Panc1 (cell line): ENCODE measurements around the gene TREML4. TPM values are rescaled to one million over a fixed set of nuclear protein-coding genes. Genes with fewer than 3 reads are reported as not detected.

ENCODE experiments used
- ATAC-seq: fragments of 200-7000 bp; cut with Tn5 transposase; 2 replicates; pipeline ENCODE4 v1.9.1; 2020; ENCODE audit warnings: mild to moderate bottlenecking, moderate library complexity
- BruUV-seq: library from RNA; stranded (reverse); fragments of 400-500 nt; replicated peaks from 2 replicates; lab custom pipeline; 2021; lab: Mats Ljungman, UMichigan
- CTCF ChIA-PET: fragments of 300-600 bp; sonication (Branson Sonifier 250); formaldehyde crosslinking; loops from one replicate; lab custom pipeline; 2022; ENCODE audit warnings: antibody characterized with exemption; lab: Charles Lee
- POLR2A ChIA-PET: fragments of 300-600 bp; sonication (Branson Sonifier 250); formaldehyde crosslinking; loops from one replicate; lab custom pipeline; 2022; ENCODE audit warnings: antibody characterized with exemption; lab: Charles Lee
- DNase-seq: peaks from one replicate; pipeline ENCODE4 v3.0.0-alpha.2; 2010; ENCODE audit warnings: low read depth, low spot score
- H3K27ac ChIP-seq: 2 replicates; pipeline ENCODE4 v1.5.1; 2011; ENCODE audit warnings: mild to moderate bottlenecking, low read length, inconsistent platforms
- H3K27me3 ChIP-seq: fragments of 200-500 bp; sonication (Bioruptor generic); 2 replicates; pipeline ENCODE4 v1.6.0; 2014; ENCODE audit warnings: low read length, inconsistent platforms; ENCODE audit not compliant: control insufficient read depth, insufficient read depth
- H3K36me3 ChIP-seq: fragments of 200-500 bp; sonication (Bioruptor generic); 2 replicates; pipeline ENCODE4 v1.5.1; 2014; ENCODE audit warnings: inconsistent platforms, mild to moderate bottlenecking, low read length, moderate library complexity; ENCODE audit not compliant: control insufficient read depth, insufficient read depth
- H3K4me1 ChIP-seq: 2 replicates; pipeline ENCODE4 v1.5.1; 2011; ENCODE audit warnings: inconsistent platforms, mild to moderate bottlenecking, low read length, moderate library complexity; ENCODE audit not compliant: control insufficient read depth, insufficient read depth
- H3K4me3 ChIP-seq, 2 experiments: 2 replicates each; pipeline ENCODE4 v1.5.1; 2011 to 2012; ENCODE audit warnings: low read depth in 2 of 2, low read length in 2 of 2, mild to moderate bottlenecking in 2 of 2, inconsistent platforms in 1 of 2, moderate library complexity in 1 of 2
- H3K9me3 ChIP-seq: fragments of 200-500 bp; sonication (Bioruptor generic); 2 replicates; pipeline ENCODE4 v1.5.1; 2014; ENCODE audit warnings: low read depth, mild to moderate bottlenecking, inconsistent platforms, low read length, moderate library complexity; ENCODE audit not compliant: control insufficient read depth, insufficient read depth
- POLR2AphosphoS5 ChIP-seq: IDR thresholded peaks from 2 replicates; pipeline ENCODE4 v1.6.1; 2012; ENCODE audit warnings: mild to moderate bottlenecking, low read depth, low read length, moderate library complexity
- SIN3A ChIP-seq: IDR thresholded peaks from 2 replicates; pipeline ENCODE4 v1.6.1; 2012; ENCODE audit warnings: low read depth, mild to moderate bottlenecking, low read length, moderate library complexity, borderline replicate concordance; ENCODE audit not compliant: insufficient read depth
- TCF7L2 ChIP-seq: IDR thresholded peaks from 2 replicates; pipeline ENCODE4 v1.6.1; 2011; ENCODE audit warnings: mild to moderate bottlenecking, low read depth, low read length, inconsistent platforms
- in situ Hi-C: cut with HindIII; loops from 2 replicates; pipeline ENCODE4 v1.10.0; 2016; ENCODE audit warnings: low sequenced_read_pairs, low pct_unique_long_range_greater_than_20kb
- intact Hi-C: fragments of 100-400 bp; cut with micrococcal nuclease; formaldehyde crosslinking; loops from one replicate; pipeline ENCODE4 v1.10.0; 2022; ENCODE audit not compliant: unreplicated experiment
- total RNA-seq: library from RNA; stranded (reverse); gene quantifications from one replicate; pipeline ENCODE4 v1.2.1, GENCODE V29; 2021; ENCODE audit not compliant: unreplicated experiment
- TF ChIP-seq, protein P1 (sequence below), 2 experiments: IDR thresholded peaks; 2 replicates each; pipeline ENCODE4 v1.6.1; 2011 to 2012; ENCODE audit warnings: low read depth in 2 of 2, control low read depth in 1 of 2, low read length in 1 of 2, mild to moderate bottlenecking in 1 of 2, moderate library complexity in 1 of 2; ENCODE audit not compliant: insufficient read depth in 1 of 2
- TF ChIP-seq, protein P2 (sequence below): fragments of 450-650 bp; IDR thresholded peaks from 2 replicates; pipeline ENCODE4 v1.5.1; 2017; ENCODE audit warnings: mild to moderate bottlenecking

The TREML4 gene
- total RNA-seq, 1 experiment from 2014 or later, result not detected

DNA sequence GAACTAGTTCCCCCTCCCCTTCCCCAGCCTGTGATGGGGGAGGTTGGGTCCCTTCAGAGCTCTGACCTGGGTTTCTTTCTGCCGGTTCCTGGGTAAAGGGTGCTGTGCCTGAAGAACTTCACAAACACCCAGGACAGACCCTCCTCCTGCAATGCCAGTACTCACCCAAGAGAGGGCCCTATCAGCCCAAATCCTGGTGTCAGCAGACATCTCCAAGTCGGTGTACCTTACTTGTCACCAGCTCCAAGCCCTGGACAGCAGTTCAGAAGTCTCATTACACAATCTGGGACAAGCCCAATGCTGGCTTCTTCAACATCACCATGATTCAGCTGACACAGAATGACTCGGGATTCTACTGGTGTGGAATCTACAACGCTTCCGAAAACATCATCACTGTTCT, 467 bp downstream of the TREML4 start:
- no peaks in the 10 kb centered on the region for H3K36me3 ChIP-seq
- CTCF ChIA-PET, result no interaction called here
- no peak for ATAC-seq
- no peak for DNase-seq
- H3K4me1 ChIP-seq, result no peaks in the 10 kb centered on the region
- TF ChIP-seq SIN3A (no peak), POLR2AphosphoS5 (no peak), TCF7L2 (no peak)
- TF ChIP-seq, protein P1, sequence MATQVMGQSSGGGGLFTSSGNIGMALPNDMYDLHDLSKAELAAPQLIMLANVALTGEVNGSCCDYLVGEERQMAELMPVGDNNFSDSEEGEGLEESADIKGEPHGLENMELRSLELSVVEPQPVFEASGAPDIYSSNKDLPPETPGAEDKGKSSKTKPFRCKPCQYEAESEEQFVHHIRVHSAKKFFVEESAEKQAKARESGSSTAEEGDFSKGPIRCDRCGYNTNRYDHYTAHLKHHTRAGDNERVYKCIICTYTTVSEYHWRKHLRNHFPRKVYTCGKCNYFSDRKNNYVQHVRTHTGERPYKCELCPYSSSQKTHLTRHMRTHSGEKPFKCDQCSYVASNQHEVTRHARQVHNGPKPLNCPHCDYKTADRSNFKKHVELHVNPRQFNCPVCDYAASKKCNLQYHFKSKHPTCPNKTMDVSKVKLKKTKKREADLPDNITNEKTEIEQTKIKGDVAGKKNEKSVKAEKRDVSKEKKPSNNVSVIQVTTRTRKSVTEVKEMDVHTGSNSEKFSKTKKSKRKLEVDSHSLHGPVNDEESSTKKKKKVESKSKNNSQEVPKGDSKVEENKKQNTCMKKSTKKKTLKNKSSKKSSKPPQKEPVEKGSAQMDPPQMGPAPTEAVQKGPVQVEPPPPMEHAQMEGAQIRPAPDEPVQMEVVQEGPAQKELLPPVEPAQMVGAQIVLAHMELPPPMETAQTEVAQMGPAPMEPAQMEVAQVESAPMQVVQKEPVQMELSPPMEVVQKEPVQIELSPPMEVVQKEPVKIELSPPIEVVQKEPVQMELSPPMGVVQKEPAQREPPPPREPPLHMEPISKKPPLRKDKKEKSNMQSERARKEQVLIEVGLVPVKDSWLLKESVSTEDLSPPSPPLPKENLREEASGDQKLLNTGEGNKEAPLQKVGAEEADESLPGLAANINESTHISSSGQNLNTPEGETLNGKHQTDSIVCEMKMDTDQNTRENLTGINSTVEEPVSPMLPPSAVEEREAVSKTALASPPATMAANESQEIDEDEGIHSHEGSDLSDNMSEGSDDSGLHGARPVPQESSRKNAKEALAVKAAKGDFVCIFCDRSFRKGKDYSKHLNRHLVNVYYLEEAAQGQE (IDR thresholded peaks at IDR 0.05; ENCODE audit: insufficient read depth in 1 of 2, low read depth in 2 of 2, low read length in 1 of 2), result no peak
- TF ChIP-seq, protein P2, sequence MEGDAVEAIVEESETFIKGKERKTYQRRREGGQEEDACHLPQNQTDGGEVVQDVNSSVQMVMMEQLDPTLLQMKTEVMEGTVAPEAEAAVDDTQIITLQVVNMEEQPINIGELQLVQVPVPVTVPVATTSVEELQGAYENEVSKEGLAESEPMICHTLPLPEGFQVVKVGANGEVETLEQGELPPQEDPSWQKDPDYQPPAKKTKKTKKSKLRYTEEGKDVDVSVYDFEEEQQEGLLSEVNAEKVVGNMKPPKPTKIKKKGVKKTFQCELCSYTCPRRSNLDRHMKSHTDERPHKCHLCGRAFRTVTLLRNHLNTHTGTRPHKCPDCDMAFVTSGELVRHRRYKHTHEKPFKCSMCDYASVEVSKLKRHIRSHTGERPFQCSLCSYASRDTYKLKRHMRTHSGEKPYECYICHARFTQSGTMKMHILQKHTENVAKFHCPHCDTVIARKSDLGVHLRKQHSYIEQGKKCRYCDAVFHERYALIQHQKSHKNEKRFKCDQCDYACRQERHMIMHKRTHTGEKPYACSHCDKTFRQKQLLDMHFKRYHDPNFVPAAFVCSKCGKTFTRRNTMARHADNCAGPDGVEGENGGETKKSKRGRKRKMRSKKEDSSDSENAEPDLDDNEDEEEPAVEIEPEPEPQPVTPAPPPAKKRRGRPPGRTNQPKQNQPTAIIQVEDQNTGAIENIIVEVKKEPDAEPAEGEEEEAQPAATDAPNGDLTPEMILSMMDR, result no peak
- no peaks in the 10 kb centered on the region for H3K9me3 ChIP-seq
- no peak overlapping the region for H3K4me3 ChIP-seq
- in situ Hi-C loops, result no loop called here
- POLR2A ChIA-PET, result no interaction called here
- intact Hi-C loops, result no loop called here
- peaks cover 18% of the 10 kb centered on the region for H3K27me3 ChIP-seq
- no TSS peak for BruUV-seq
- no peak overlapping the region for H3K27ac ChIP-seq

DNA sequence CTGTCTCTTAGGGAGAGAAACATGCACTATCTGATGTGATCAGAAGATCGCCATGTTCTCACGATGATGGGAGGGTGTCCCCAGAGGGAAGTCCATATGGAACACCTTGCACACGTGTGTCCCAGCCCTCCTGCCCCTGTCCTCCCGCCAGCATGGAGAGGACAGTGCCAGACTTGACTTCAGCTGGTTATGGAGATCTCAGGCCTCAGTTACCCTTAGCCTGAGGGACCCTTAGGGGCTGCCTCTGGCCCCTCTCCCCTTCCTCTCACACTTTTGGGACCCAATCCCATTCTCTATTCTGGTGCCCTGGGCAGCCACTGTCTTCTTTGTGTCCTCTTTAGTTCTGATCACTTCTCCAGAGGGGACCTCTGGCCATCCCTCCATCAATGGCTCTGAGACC, 1.6 kb downstream of the TREML4 start:
- DNase-seq (no peak), ATAC-seq (no peak)
- H3K4me3 ChIP-seq, result no peak overlapping the region
- TF ChIP-seq POLR2AphosphoS5, result no peak
- TF ChIP-seq, protein P1 (IDR thresholded peaks at IDR 0.05; ENCODE audit: insufficient read depth in 1 of 2, low read depth in 2 of 2, low read length in 1 of 2), result no peak
- no peak for TF ChIP-seq SIN3A
- TF ChIP-seq, protein P2, result no peak
- TF ChIP-seq TCF7L2, result no peak
- no peaks in the 10 kb centered on the region for H3K9me3 ChIP-seq
- in situ Hi-C loops, result no loop called here
- H3K27ac ChIP-seq, result no peak overlapping the region
- peaks cover 20% of the 10 kb centered on the region for H3K27me3 ChIP-seq
- intact Hi-C loops, result no loop called here
- CTCF ChIA-PET, result no interaction called here
- no peaks in the 10 kb centered on the region for H3K36me3 ChIP-seq
- BruUV-seq, result no TSS peak
- POLR2A ChIA-PET, result no interaction called here
- H3K4me1 ChIP-seq, result no peaks in the 10 kb centered on the region
